WTC11 (cell line): Measurements from ENCODE around the gene OR4D11. TPM values are rescaled to one million over a fixed set of nuclear protein-coding genes. Genes with fewer than 3 reads are reported as not detected.

Source experiments
- ATAC-seq: fragments of 200-7000 bp; cut with Tn5 transposase; 2 replicates; pipeline ENCODE4 v1.10.0; 2021; ENCODE audit warnings: mild to moderate bottlenecking, moderate library complexity
- CTCF ChIA-PET: fragments of 300-600 bp; sonication (Branson Sonifier 250); formaldehyde crosslinking; loops from one replicate; lab custom pipeline; 2021; ENCODE audit warnings: antibody characterized with exemption; lab: Charles Lee
- POLR2A ChIA-PET: fragments of 350-600 bp; sonication (Branson Sonifier 250); formaldehyde crosslinking; loops from one replicate; lab custom pipeline; 2021; ENCODE audit warnings: antibody characterized with exemption; lab: Charles Lee
- DNase-seq: peaks from one replicate; pipeline ENCODE4 v3.0.0; 2021; ENCODE audit warnings: low spot score
- H3K27ac Mint-ChIP-seq: 2 replicates; pipeline ENCODE4 v1.8.0; 2021; ENCODE audit warnings: mixed read lengths
- H3K27me3 Mint-ChIP-seq: 2 replicates; pipeline ENCODE4 v1.8.0; 2021; ENCODE audit warnings: low read depth, mild to moderate bottlenecking, moderate library complexity, mixed read lengths
- H3K36me3 Mint-ChIP-seq: 2 replicates; pipeline ENCODE4 v1.8.0; 2021; ENCODE audit warnings: mixed read lengths
- H3K4me1 Mint-ChIP-seq: 2 replicates; pipeline ENCODE4 v1.8.0; 2022; ENCODE audit warnings: mixed read lengths
- H3K4me3 Mint-ChIP-seq: 2 replicates; pipeline ENCODE4 v1.8.0; 2021; ENCODE audit warnings: mild to moderate bottlenecking, moderate library complexity, mixed read lengths
- H3K9me3 Mint-ChIP-seq: 2 replicates; pipeline ENCODE4 v1.8.0; 2021; ENCODE audit warnings: mixed read lengths
- ATF6 ChIP-seq: sonication (generic); formaldehyde crosslinking; IDR thresholded peaks from 2 replicates; pipeline ENCODE4 v1.8.1; 2023; ENCODE audit warnings: mild to moderate bottlenecking, missing genetic modification reagents
- CREB1 ChIP-seq: sonication (generic); formaldehyde crosslinking; IDR thresholded peaks from 2 replicates; pipeline ENCODE4 v1.8.0; 2023; ENCODE audit warnings: mild to moderate bottlenecking, missing genetic modification reagents
- FOXJ3 ChIP-seq: sonication (generic); formaldehyde crosslinking; IDR thresholded peaks from 2 replicates; pipeline ENCODE4 v1.9.0; 2021; ENCODE audit warnings: missing genetic modification reagents, mild to moderate bottlenecking, borderline replicate concordance
- FOXP1 ChIP-seq: sonication (generic); formaldehyde crosslinking; IDR thresholded peaks from 2 replicates; pipeline ENCODE4 v1.8.0; 2022; ENCODE audit warnings: missing genetic modification reagents, mild to moderate bottlenecking, moderate library complexity, borderline replicate concordance
- GTF2I ChIP-seq: fragments of 250-450 bp; sonication (Bioruptor Pico); conservative IDR thresholded peaks from 2 replicates; pipeline ENCODE4 v1.4.0; 2021; ENCODE audit warnings: mild to moderate bottlenecking
- NR2C2 ChIP-seq: sonication (generic); formaldehyde crosslinking; IDR thresholded peaks from 2 replicates; pipeline ENCODE4 v1.8.0; 2022; ENCODE audit warnings: mild to moderate bottlenecking, missing genetic modification reagents
- RELA ChIP-seq: sonication (generic); formaldehyde crosslinking; IDR thresholded peaks from 2 replicates; pipeline ENCODE4 v1.8.1; 2022; ENCODE audit warnings: missing genetic modification reagents, mild to moderate bottlenecking, borderline replicate concordance
- RORB ChIP-seq: fragments of 250-450 bp; sonication (Bioruptor Pico); IDR thresholded peaks from 2 replicates; pipeline ENCODE4 v1.9.0; 2021; ENCODE audit warnings: mild to moderate bottlenecking
- SMAD3 ChIP-seq: sonication (generic); formaldehyde crosslinking; IDR thresholded peaks from 2 replicates; pipeline ENCODE4 v1.8.0; 2022; ENCODE audit warnings: missing genetic modification reagents, mild to moderate bottlenecking, borderline replicate concordance
- SOX15 ChIP-seq: fragments of 250-450 bp; sonication (Bioruptor Pico); IDR thresholded peaks from 2 replicates; pipeline ENCODE4 v1.9.0; 2021; ENCODE audit warnings: mild to moderate bottlenecking
- SP1 ChIP-seq: sonication (generic); formaldehyde crosslinking; conservative IDR thresholded peaks from 2 replicates; pipeline ENCODE4 v1.8.1; 2022; ENCODE audit warnings: missing genetic modification reagents
- TEAD4 ChIP-seq: sonication (generic); formaldehyde crosslinking; IDR thresholded peaks from 2 replicates; pipeline ENCODE4 v1.8.0; 2022; ENCODE audit warnings: mild to moderate bottlenecking, missing genetic modification reagents
- ZNF138 ChIP-seq: sonication (generic); formaldehyde crosslinking; conservative IDR thresholded peaks from 2 replicates; pipeline ENCODE4 v1.8.1; 2022; ENCODE audit warnings: mild to moderate bottlenecking, moderate library complexity, missing genetic modification reagents
- ZNF263 ChIP-seq: sonication (generic); formaldehyde crosslinking; IDR thresholded peaks from 2 replicates; pipeline ENCODE4 v1.8.1; 2022; ENCODE audit warnings: low read depth, mild to moderate bottlenecking, moderate library complexity, missing genetic modification reagents
- ZNF317 ChIP-seq: sonication (generic); formaldehyde crosslinking; IDR thresholded peaks from 2 replicates; pipeline ENCODE4 v1.8.1; 2023; ENCODE audit warnings: low read depth, mild to moderate bottlenecking, moderate library complexity, missing genetic modification reagents, borderline replicate concordance
- ZNF396 ChIP-seq: fragments of 250-450 bp; sonication (Bioruptor Pico); IDR thresholded peaks from 2 replicates; pipeline ENCODE4 v1.8.0; 2021; ENCODE audit warnings: mild to moderate bottlenecking, moderate library complexity, borderline replicate concordance
- total RNA-seq: library from RNA; stranded (reverse); gene quantifications from 3 replicates; pipeline ENCODE4 v1.2.3, GENCODE V29; 2021
- TF ChIP-seq, protein P1 (sequence below): sonication (generic); formaldehyde crosslinking; IDR thresholded peaks from 2 replicates; pipeline ENCODE4 v1.8.0; 2022; ENCODE audit warnings: mild to moderate bottlenecking, missing genetic modification reagents
- TF ChIP-seq, protein P2 (sequence below): fragments of 250-450 bp; sonication (Bioruptor Pico); IDR thresholded peaks from 2 replicates; pipeline ENCODE4 v1.8.0; 2021; ENCODE audit warnings: mild to moderate bottlenecking
- TF ChIP-seq, protein P3 (sequence below): sonication (generic); formaldehyde crosslinking; IDR thresholded peaks from 2 replicates; pipeline ENCODE4 v1.8.0; 2022; ENCODE audit warnings: mild to moderate bottlenecking, missing genetic modification reagents
- TF ChIP-seq, protein P4 (sequence below): sonication (generic); formaldehyde crosslinking; IDR thresholded peaks from 2 replicates; pipeline ENCODE4 v1.8.1; 2023; ENCODE audit warnings: mild to moderate bottlenecking, missing genetic modification reagents, moderate library complexity
- TF ChIP-seq, protein P5 (sequence below): sonication (generic); formaldehyde crosslinking; IDR thresholded peaks from 2 replicates; pipeline ENCODE4 v1.8.1; 2022; ENCODE audit warnings: missing genetic modification reagents, borderline replicate concordance

OR4D11 gene
- total RNA-seq, 1 experiment from 2014 or later = not detected

- TF ChIP-seq SOX15 (no peak), RELA (CRISPR knock-in tag) (no peak), ZNF396 (CRISPR knock-in tag) (no peak), ZNF263 (CRISPR knock-in tag) (no peak)
- TF ChIP-seq, protein P1, sequence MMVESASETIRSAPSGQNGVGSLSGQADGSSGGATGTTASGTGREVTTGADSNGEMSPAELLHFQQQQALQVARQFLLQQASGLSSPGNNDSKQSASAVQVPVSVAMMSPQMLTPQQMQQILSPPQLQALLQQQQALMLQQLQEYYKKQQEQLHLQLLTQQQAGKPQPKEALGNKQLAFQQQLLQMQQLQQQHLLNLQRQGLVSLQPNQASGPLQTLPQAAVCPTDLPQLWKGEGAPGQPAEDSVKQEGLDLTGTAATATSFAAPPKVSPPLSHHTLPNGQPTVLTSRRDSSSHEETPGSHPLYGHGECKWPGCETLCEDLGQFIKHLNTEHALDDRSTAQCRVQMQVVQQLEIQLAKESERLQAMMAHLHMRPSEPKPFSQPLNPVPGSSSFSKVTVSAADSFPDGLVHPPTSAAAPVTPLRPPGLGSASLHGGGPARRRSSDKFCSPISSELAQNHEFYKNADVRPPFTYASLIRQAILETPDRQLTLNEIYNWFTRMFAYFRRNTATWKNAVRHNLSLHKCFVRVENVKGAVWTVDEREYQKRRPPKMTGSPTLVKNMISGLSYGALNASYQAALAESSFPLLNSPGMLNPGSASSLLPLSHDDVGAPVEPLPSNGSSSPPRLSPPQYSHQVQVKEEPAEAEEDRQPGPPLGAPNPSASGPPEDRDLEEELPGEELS (CRISPR knock-in tag) = no peak
- Mint-ChIP-seq H3K27me3 (no peaks in the 10 kb centered on the region), H3K9me3 (peaks cover 13% of the 10 kb centered on the region), H3K4me1 (peaks cover 8% of the 10 kb centered on the region), H3K27ac (no peak within 1 kb of the TSS), H3K4me3 (no peak within 1 kb of the TSS), H3K36me3 (no peaks in the 10 kb centered on the region)
- ChIA-PET CTCF (no interaction called here), POLR2A (no interaction called here)
- no peak for DNase-seq
- no peak for ATAC-seq
Observed at GRCh38 chr11:59456661-59457060, 46.7 kb upstream of the OR4D11 start, which contains the start of gene OR4D6. TSS of gene OR4D6 (plus strand) at chr11:59456961. CDS start at chr11:59456961, 0 bp downstream.

GRCh38 chr11:59459916-59460315 lies 43.5 kb upstream of the OR4D11 start:
- Mint-ChIP-seq H3K36me3 (no peaks in the 10 kb centered on the region), H3K27ac (no peak overlapping the region), H3K9me3 (peaks cover 13% of the 10 kb centered on the region), H3K4me3 (no peak overlapping the region), H3K27me3 (no peaks in the 10 kb centered on the region), H3K4me1 (peaks cover 8% of the 10 kb centered on the region)
- DNase-seq (no peak), ATAC-seq (no peak)
- no peak for TF ChIP-seq SP1 (CRISPR knock-in tag)
- TF ChIP-seq CREB1 = no peak
- POLR2A ChIA-PET = no interaction called here
- CTCF ChIA-PET = no interaction called here

DNA sequence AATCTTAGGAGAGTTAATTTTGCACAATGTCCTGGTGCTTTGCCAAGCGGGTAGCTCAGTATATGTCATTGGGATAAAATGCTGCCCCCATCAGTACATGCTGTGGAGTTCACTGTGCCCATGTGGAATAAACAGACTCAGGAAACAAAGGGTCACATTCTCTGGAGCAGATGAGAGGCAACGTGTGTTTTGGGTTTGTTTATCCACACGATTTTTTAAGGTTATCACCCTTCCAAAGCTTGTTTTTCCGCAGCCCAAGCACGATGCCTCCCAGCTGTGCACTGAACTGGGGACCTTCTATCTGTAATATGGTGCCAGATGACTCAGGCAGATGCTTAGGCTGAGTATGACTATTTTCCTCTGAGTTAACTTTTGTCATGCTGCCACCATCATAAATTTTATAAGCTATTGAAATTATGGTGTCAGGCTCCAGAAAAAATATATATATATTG lies 40.2 kb upstream of the OR4D11 start:
- CTCF ChIA-PET = interaction anchor here (0.6 to 1.2 kb wide), 4 partner anchors 17 to 217 kb away, joined by 3 to 4 read pairs (median 3); no protein-coding TSS in a partner anchor
- no peak for TF ChIP-seq SP1 (CRISPR knock-in tag)
- no peak for TF ChIP-seq TEAD4
- TF ChIP-seq, protein P2, sequence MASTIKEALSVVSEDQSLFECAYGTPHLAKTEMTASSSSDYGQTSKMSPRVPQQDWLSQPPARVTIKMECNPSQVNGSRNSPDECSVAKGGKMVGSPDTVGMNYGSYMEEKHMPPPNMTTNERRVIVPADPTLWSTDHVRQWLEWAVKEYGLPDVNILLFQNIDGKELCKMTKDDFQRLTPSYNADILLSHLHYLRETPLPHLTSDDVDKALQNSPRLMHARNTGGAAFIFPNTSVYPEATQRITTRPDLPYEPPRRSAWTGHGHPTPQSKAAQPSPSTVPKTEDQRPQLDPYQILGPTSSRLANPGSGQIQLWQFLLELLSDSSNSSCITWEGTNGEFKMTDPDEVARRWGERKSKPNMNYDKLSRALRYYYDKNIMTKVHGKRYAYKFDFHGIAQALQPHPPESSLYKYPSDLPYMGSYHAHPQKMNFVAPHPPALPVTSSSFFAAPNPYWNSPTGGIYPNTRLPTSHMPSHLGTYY = no peak
- TF ChIP-seq CREB1 = no peak
- no peak for TF ChIP-seq SMAD3 (CRISPR knock-in tag)
- TF ChIP-seq, protein P3, sequence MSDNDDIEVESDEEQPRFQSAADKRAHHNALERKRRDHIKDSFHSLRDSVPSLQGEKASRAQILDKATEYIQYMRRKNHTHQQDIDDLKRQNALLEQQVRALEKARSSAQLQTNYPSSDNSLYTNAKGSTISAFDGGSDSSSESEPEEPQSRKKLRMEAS (CRISPR knock-in tag) = no peak
- no peak for TF ChIP-seq ZNF138
- TF ChIP-seq, protein P4, sequence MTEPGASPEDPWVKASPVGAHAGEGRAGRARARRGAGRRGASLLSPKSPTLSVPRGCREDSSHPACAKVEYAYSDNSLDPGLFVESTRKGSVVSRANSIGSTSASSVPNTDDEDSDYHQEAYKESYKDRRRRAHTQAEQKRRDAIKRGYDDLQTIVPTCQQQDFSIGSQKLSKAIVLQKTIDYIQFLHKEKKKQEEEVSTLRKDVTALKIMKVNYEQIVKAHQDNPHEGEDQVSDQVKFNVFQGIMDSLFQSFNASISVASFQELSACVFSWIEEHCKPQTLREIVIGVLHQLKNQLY = no peak
- no peak for TF ChIP-seq GTF2I (CRISPR knock-in tag)
- TF ChIP-seq, protein P5, sequence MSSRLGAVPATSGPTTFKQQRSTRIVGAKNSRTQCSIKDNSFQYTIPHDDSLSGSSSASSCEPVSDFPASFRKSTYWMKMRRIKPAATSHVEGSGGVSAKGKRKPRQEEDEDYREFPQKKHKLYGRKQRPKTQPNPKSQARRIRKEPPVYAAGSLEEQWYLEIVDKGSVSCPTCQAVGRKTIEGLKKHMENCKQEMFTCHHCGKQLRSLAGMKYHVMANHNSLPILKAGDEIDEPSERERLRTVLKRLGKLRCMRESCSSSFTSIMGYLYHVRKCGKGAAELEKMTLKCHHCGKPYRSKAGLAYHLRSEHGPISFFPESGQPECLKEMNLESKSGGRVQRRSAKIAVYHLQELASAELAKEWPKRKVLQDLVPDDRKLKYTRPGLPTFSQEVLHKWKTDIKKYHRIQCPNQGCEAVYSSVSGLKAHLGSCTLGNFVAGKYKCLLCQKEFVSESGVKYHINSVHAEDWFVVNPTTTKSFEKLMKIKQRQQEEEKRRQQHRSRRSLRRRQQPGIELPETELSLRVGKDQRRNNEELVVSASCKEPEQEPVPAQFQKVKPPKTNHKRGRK (CRISPR knock-in tag) = no peak
- no peak for TF ChIP-seq ATF6
- no peak for TF ChIP-seq ZNF317 (CRISPR knock-in tag)
- no peak for TF ChIP-seq RORB
- TF ChIP-seq ZNF263 (CRISPR knock-in tag) = no peak
- no peak for TF ChIP-seq NR2C2
- no peak for TF ChIP-seq RELA (CRISPR knock-in tag)
- no peak for TF ChIP-seq FOXP1 (CRISPR knock-in tag)
- no peak for TF ChIP-seq FOXJ3
- POLR2A ChIA-PET = no interaction called here
- no peak for DNase-seq
- Mint-ChIP-seq H3K36me3 (no peaks in the 10 kb centered on the region), H3K27ac (no peak overlapping the region), H3K27me3 (no peaks in the 10 kb centered on the region), H3K4me3 (no peak overlapping the region), H3K4me1 (no peaks in the 10 kb centered on the region), H3K9me3 (no peaks in the 10 kb centered on the region)
- ATAC-seq = peak; percentile 76
